GM21737 (cell line): ENCODE measurements around the gene HIKESHI.

Source experiments
- ATAC-seq: cut with Tn5 transposase; IDR thresholded peaks from one replicate; pipeline ENCODE4 v1.9.1; 2021; ENCODE audit warnings: mild to moderate bottlenecking, moderate library complexity; ENCODE audit not compliant: unreplicated experiment

The HIKESHI gene

GRCh38 chr11:86374069-86374468 lies 72.0 kb downstream of the HIKESHI start:
- no peak for ATAC-seq

- ATAC-seq, result no peak
Measured at GRCh38 chr11:86374586-86374985, 72.5 kb downstream of the HIKESHI start, which contains the start of gene CCDC81. CCDC81 (plus strand) TSS chr11:86374887; CDS start chr11:86375164, 277 bp downstream.

- no peak for ATAC-seq
Measured at GRCh38 chr11:86377972-86378371, 75.9 kb downstream of the HIKESHI start.

- ATAC-seq, result no peak
Measured at GRCh38 chr11:86380295-86381059, 78.4 kb downstream of the HIKESHI start.

- no peak for ATAC-seq
Measured at GRCh38 chr11:86383041-86383955, 81.3 kb downstream of the HIKESHI start.

- no peak for ATAC-seq
Measured at GRCh38 chr11:86386283-86386682, 84.2 kb downstream of the HIKESHI start.

- ATAC-seq, result no peak
Measured at GRCh38 chr11:86386746-86387145, 84.7 kb downstream of the HIKESHI start.

GRCh38 chr11:86388198-86388597 lies 86.2 kb downstream of the HIKESHI start:
- ATAC-seq, result no peak

- no peak for ATAC-seq
Measured at GRCh38 chr11:86390487-86390886, 88.4 kb downstream of the HIKESHI start.

GRCh38 chr11:86395061-86395551 lies 93.1 kb downstream of the HIKESHI start:
- no peak for ATAC-seq
